ENCODE data around the gene PPP2R2D. TPM values are rescaled to one million over a fixed set of nuclear protein-coding genes. Genes with fewer than 3 reads are reported as not detected.

The PPP2R2D gene
- 10 to 100 TPM; 18.6 to 27.5 (median 22.1) TPM for total RNA-seq

- H3K4me3 ChIP-seq, result peak within 1 kb of the TSS; percentile 63 to 98 (median 92)
- H3K9me3 ChIP-seq, result no peaks in the 10 kb centered on the region
- H3K27ac ChIP-seq, result peak within 1 kb of the TSS; percentile 94 to 97 (median 97)
- peaks cover 0 to 2% (median 0%) of the 10 kb centered on the region in 3 donors for H3K36me3 ChIP-seq
- TF ChIP-seq POLR2A (IDR thresholded peaks at IDR 0.05) (peak in 3 of 4 donors; percentile 8 to 87 (median 55)), CTCF (IDR thresholded peaks at IDR 0.05) (no peak)
- intact Hi-C loops (cut with DNase I), result no loop called here
- WGBS, 2 donors, result 0 to 3% methylated on average over 1 to 6 of the region's 107 CpGs
- H3K27me3 ChIP-seq, result peaks cover 0 to 21% (median 1%) of the 10 kb centered on the region in 4 donors
- peak; percentile 62 for DNase-seq
- H3K4me1 ChIP-seq, result peaks cover 22 to 52% (median 34%) of the 10 kb centered on the region in 3 donors
Observed at GRCh38 chr10:131900350-131901152, at the start of gene PPP2R2D. TSS of gene PPP2R2D (plus strand) at chr10:131901008. CDS start at chr10:131901149, 141 bp downstream.

DNA sequence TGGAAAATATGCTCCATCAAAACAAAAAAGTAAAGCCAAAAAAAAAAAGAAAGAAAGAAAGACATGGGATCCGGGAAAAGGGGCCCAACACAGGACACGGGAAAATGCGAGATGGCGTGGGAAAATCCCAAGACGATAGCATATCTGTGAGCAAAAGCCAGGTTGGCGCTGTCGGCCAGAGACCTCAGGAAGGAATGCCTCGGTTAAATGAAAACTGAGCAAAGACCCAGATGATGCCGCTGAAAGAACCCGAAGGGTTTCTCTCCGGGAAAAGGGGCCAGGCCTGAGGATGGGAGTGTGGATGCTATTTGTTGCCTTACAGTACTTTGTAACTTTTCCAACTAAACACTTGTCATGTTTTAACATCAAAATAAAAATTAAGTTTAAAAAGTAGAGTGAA is 49.5 kb upstream of the PPP2R2D start:
- Histone ChIP-seq H3K4me1 (no peaks in the 10 kb centered on the region), H3K9me3 (no peaks in the 10 kb centered on the region), H3K27ac (no peak overlapping the region), H3K27me3 (peaks cover 0 to 33% (median 0%) of the 10 kb centered on the region in 4 donors), H3K4me3 (no peak overlapping the region), H3K36me3 (no peaks in the 10 kb centered on the region)
- TF ChIP-seq CTCF (IDR thresholded peaks at IDR 0.05) (no peak), POLR2A (IDR thresholded peaks at IDR 0.05) (no peak)
- 83 to 91% methylated on average over 11 of the region's 11 CpGs for WGBS, 2 donors
- DNase-seq, result no peak
- intact Hi-C loops (cut with DNase I), result no loop called here

DNA sequence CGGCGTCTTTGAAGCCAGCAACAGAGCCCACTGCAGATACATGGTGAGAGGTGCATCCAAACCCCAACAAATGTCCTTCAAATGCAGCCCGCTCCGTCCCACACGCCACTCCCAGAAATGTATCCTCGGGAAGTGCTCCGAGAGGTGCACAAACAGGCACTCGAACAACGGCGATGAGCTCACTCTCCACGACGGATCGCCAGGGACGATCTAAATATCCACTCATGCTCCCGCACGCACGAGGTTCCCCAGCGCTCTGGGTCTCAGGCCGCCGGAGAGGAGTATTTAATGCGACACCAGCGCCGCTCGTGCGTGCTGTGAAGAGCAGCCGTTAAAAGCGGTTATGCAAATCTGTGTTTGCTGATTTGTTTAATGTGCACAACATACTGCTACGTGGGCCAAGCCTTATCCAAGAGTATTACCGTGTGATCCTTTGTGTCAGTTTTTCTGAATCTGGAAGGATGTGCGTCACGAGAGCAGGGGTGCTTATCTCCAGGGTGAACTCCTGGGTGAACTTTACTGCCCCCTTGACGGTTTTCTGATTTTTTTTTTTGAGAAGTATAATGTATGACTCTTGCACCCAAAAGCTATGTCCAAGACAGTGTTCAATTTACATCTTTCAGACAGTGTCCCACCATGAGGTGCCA is 48.5 kb upstream of the PPP2R2D start:
- no peak overlapping the region for H3K27ac ChIP-seq
- H3K4me1 ChIP-seq, result no peaks in the 10 kb centered on the region
- no peaks in the 10 kb centered on the region for H3K36me3 ChIP-seq
- WGBS, 2 donors, result 86 to 88% methylated on average over 23 of the region's 32 CpGs
- H3K9me3 ChIP-seq, result no peaks in the 10 kb centered on the region
- intact Hi-C loops (cut with DNase I), result no loop called here
- TF ChIP-seq CTCF (IDR thresholded peaks at IDR 0.05), result no peak
- no peak for TF ChIP-seq POLR2A (IDR thresholded peaks at IDR 0.05)
- no peak for DNase-seq
- no peak overlapping the region for H3K4me3 ChIP-seq
- peaks cover 0 to 33% (median 0%) of the 10 kb centered on the region in 4 donors for H3K27me3 ChIP-seq

- TF ChIP-seq POLR2A (IDR thresholded peaks at IDR 0.05), result no peak
- no peak for TF ChIP-seq CTCF (IDR thresholded peaks at IDR 0.05)
- no peak overlapping the region for H3K27ac ChIP-seq
- H3K4me3 ChIP-seq, result no peak overlapping the region
- intact Hi-C loops (cut with DNase I), result no loop called here
- no peaks in the 10 kb centered on the region for H3K36me3 ChIP-seq
- no peaks in the 10 kb centered on the region for H3K4me1 ChIP-seq
- peaks cover 0 to 38% (median 0%) of the 10 kb centered on the region in 4 donors for H3K27me3 ChIP-seq
- no peaks in the 10 kb centered on the region for H3K9me3 ChIP-seq
- 71 to 95% methylated on average over 2 to 5 of the region's 25 CpGs for WGBS, 2 donors
- DNase-seq, result no peak
Observed at GRCh38 chr10:131852823-131853609, 47.8 kb upstream of the PPP2R2D start.
